ENCODE data around the gene IP6K3.

IP6K3 gene

DNA sequence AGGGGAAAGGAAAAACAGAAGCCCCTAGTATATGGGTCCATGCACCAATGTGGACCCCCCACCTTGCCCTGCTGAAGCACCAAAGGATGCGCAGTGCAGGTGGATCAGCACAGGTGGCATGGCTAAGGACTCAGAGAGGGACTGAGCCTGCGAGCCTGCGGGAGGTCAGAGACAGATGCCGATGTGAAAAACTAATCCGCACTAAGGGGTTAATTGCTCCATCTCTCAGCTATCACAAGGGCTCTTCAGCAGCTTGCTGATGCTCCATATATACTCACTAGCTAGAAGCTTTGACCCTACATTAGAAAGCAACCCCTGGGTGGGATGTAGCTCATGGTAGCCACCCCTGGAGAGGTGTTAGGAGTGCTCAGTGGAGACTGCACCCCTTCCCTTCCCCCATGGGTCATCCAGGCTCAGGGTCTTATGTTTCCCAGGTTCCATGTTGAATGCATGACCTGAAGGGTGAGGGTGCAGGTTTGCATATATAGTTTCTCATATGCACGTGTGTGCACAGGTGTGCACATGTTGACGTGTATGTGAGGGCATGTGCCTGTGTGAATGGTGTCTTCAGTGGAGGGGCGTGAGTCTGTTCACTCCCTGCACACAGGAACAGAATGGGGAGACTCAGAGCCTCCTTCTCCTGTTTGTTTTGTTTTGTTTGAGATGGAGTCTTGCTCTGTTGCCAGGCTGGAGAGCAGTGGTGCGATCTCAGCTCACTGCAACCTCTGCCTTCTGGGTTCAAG is 13.4 kb upstream of the IP6K3 start:
- no peak for DNase-seq (ENCODE audit: low spot score)

- DNase-seq (ENCODE audit: low spot score) = no peak
These were observed 12.1 kb upstream of the IP6K3 start for GRCh38 chr6:33758815-33759216.

DNA sequence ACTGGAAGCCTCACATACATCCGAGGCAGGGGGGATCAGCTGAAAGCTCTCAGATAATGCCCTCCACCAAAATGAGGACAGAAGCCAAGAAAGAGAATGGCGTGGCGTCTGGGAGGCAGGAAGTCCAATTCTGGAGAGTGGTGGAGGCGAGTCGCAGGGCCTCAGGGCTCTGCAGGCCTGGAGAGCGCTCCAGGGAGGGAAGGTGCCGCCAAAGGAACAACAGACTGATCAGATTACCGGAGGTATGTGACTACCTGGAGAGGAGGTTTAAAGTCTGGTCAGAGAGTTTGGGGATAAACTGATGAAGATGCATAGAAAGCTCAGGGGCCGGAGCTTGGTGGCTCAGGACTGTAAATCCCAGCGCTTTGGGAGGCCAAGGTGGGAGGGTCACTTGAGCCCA is 11.2 kb upstream of the IP6K3 start:
- DNase-seq (ENCODE audit: low spot score) = no peak

DNA sequence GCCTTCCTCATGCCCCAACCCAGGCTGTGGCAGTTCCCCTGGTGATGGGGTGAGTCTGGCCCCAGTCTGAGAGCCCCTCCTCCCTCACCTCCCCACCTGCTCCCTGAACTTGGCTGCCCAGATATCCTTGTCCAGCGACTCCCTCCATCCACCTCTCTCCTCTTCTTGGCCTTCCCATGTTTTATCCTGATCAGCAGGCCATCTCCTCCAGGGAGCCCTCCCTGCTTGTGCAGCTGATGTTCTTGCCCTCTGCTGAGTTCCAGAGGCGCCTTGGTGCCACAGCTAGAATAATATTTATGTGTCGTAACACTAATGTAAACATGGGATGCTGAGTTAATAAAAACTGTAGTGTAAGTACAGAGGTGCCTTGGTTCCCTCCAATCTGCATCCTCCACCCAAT is 10.4 kb upstream of the IP6K3 start:
- no peak for DNase-seq (ENCODE audit: low spot score)

DNA sequence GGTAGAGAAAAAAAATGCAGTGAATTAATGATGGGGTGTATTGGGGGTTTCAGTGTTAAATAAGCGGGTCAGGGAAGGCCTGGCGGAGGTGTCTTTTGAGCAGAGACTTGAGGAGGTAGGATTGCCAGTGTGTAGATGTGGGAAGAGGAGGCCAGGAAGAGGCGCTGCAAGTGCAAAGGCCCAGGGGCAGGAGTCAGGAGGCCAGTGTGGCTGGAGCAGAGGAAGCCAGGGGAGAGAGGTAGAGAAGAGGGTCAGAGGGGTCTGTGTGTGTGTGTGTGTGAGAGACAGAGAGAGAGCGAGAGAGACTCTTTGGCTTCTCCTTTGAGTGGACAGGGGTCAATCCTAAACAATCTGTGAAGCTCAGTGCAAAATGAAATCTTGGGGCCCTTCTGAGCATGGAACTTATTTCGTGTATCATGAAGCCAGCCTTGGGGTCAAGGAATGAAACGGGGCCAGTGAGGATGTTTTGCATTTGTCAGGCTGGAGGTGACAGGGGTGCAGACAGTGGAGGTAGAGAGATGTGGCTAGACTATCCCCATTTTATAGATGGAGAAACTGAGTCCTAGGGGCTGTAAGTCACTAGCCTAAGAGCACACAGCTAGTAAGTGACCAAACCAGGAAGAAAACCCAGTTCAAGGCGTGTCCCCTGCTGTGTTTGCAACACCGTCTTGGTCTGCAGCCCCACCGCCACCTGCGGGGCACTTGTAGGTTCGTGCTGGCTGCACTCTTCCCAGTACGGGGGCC is 9.7 kb upstream of the IP6K3 start:
- no peak for DNase-seq (ENCODE audit: low spot score)

DNA sequence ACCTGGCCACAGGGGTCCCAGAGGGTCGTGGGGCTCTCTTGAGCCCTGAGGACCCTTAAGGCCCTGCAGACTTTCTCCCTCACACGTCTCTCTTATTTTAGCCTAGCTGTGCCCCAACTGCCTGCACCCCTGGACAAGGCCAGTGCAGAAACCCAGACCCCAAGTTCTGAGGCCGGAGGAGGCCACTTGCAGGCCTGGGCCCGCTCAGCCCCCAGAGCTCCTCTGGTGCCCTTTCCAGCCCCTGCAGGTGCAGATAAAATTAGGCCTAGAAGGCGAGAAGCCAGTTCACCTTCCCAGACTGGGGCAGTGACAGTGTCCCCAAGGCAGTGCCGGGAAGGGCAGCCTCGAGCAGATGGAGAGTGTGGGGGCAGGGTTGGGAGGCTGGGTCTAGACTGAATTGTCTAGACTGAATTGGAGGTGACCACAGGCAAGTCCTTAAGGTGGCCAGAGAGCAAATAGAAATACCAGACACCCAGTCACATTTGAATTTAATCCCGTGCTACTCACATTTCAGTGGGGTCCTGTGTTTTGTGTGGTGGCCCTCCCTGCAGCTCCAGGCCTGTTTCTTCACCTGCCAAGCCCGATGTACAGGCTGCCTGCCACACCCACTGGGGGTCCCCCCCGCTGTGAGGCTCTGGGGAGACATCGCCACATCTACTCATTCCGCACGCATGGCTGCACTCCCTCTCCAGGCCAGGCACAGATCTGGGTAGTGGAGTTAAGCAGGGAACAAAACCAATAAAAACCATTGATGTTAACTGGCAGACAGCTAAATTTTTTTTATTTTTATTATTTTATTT is 8.6 kb upstream of the IP6K3 start:
- no peak for DNase-seq (ENCODE audit: low spot score)

DNA sequence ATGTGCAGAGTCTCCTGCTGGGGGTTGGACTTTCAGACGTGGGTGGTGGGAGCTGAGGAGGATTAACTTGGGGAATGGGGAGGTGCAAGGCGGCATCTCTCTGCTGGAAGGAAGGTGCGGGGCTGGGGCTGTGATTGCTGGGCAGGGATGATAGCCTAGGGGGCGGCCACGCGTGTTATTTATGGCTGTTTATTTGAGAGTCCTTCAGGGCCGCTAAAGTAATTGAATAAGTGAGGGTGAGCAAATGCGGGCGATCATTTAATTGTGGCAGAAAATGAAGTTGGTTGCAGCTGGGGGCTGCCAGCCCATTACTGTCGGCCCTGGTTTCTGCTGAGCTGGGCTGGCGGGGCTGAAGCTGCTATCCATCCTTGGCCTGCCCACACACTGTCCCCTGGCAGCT is 7.5 kb upstream of the IP6K3 start:
- no peak for DNase-seq (ENCODE audit: low spot score)

DNA sequence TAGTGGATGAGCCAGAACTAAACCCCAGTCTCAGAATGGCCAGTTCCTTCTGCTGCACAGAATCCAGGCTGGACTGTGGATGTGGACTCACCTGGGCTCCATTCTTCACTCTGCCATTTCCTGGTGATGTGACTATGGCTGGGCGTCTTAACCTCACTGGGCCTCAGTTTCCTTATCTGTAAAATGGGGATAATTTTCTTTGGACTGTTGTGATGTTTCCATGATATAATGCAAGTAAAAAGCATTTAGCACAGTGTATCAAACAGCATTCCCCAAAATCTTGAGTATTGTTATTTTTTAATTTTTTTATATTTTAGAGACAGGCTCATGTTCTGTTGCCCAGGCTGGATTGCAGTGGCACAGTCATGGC is 5.9 kb upstream of the IP6K3 start:
- DNase-seq (ENCODE audit: low spot score) = no peak

GRCh38 chr6:33751771-33752645 is 5.3 kb upstream of the IP6K3 start:
- DNase-seq (ENCODE audit: low spot score) = no peak

- DNase-seq (ENCODE audit: low spot score) = no peak
These were observed 3.7 kb upstream of the IP6K3 start for GRCh38 chr6:33750244-33750991.

GRCh38 chr6:33749401-33749800 is 2.7 kb upstream of the IP6K3 start:
- DNase-seq (ENCODE audit: low spot score) = no peak

DNA sequence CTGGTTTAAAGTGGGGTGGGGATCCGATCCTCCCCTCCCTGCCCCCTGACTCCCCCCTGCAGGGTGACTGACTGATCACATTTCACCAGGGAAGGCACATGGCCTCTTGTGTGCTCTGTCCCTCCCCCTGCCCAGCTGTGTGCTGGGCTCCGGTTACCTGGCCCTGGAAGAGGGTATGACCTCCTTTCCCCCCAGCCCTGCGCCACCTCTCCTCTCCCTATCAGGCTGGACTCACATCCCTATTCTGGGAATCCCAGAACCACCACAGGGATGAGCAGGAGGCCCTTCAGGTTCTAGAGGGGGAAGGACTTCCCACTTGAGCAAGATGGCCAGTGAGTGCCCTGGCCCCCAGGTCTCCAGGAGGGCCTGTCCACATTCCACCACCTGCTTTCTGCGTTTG is 2.1 kb upstream of the IP6K3 start:
- DNase-seq (ENCODE audit: low spot score) = no peak

DNA sequence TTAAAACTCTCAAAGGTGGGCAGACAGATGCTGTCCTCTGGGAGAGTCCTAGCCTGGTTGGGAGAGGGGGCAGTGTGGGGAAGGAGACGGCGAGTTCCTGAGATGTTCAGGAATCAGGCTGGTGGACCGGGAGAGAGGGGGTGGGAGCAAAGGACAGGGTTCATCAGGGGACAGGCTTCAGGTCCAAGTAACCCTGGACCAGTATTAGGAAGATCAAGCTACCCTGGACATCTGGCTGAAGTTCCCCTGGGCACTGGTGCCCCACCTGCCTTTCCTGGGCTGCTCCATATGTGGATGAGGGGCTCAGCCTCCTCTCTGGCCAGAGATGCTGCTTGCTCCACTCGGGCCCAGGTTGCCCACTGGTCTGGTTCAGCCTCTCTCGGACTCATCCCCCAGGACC is 1.1 kb upstream of the IP6K3 start:
- DNase-seq (ENCODE audit: low spot score) = no peak

DNA sequence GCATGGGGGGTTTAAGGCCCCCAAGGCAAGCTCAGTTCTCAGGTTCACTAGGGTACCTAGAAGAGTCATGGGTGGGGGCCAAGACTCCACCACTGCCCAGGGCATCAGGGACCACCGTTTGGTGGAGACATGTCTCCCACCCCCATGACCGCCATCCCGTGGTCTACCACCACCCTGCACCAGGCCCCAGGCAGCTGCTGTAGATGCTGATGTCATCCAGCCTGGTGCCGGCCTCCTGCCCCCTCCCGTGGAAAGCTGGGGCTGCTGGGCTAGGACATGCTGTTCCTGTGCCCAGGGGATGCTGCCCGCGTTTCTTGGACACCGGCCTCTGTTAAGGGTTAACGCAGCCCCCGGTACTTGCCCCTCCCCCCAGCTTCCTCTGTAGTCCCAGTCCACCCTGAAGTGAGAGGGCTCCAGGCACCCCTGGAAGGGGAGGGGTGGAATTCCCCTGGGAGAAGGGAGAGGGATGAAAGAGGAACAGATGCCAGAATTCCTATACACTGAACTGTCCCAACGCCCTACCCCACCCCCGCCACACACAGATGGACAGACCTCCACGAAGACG is 587 bp downstream of the IP6K3 start:
- DNase-seq (ENCODE audit: low spot score) = peak; percentile 68

- peak; percentile 31 for DNase-seq (ENCODE audit: low spot score)
These were observed 1.2 kb downstream of the IP6K3 start for GRCh38 chr6:33745548-33745947.

DNA sequence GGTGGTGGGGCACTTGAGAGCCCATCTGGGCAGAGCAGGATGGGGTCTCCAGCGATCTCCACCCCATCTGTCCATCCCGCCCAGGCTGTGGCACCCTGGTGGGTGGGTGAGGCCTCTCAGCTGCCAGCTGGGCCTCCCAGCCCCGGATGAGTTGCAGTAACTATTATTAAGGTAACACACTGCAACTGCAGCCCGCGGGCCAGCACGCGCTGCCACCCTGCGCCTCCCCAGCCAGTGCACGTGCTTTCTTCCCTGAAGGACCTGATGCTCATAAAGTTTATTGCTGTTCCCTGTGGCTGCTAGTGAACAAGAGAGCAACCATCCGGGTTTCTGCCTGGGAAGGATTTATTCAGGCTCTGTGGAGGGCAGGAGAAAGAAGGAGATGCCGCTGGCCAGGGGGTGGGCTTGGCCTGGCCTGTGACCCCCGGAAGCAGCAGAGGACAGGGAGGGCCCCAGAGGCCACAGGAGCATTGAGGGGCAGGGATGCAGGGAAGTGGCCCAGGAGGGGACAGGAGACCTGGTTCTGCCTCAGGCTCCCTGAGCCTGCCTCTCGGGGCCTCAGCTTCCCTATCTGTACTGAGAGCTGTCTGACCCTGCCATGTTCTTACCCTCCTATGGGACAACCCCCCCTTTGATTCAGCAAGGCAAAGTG is 1.7 kb downstream of the IP6K3 start:
- DNase-seq (ENCODE audit: low spot score) = no peak

GRCh38 chr6:33744001-33744848 is 2.5 kb downstream of the IP6K3 start:
- DNase-seq (ENCODE audit: low spot score) = peak; percentile 81

DNA sequence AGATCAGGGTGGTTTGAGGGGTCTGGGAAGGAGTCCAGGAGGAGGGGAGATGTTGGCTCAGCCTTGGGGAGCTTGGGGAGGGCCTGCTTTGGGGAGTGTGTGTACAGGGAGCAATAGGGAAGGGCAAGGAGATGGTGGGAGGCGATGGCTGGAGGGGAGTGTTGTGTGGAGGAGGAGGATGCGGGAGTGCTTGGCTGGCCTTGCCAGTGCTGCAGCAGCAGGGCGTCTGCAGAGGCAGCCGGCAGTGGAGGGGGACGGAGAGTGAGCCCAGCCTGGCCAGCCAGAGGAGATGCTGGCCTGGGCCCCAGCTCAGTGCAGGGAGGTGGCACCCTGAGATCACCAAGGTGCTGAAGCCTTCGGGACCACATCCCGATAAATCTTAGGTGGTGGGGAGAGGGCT is 3.9 kb downstream of the IP6K3 start:
- no peak for DNase-seq (ENCODE audit: low spot score)

DNA sequence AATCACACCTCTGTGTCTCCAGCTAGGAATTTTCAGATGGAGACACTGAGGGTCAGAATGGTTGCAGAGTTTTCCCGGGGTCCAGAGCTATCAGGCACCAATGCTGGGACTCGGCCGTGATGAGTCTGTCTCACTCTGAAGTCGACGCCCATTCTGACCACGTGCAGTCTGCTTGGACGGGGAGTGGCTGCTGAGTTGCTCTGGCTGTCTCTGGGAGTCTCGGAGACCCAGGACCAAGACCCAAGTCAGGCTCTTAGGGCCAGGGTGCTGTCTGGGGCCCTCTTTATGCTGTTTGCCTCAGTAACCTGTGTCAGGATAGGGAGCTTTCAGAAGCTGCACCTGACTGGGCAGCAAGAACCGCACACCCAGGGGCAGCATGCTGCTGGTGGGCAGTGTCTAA is 4.6 kb downstream of the IP6K3 start:
- no peak for DNase-seq (ENCODE audit: low spot score)

All from pons (tissue), 1 donor.